ENCODE measurements around the gene GABRG3.
A peak's percentile ranks its signal among the peaks of the same experiment; 100 is the strongest.

Gene GABRG3

GRCh38 chr15:26970712-26971210 is at the start of gene GABRG3:
Gene GABRG3, plus strand, starts transcription at chr15:26971181.
- DNase-seq (ENCODE audit: low spot score), result peak; percentile 84

GRCh38 chr15:26921433-26921832 is 49.5 kb upstream of the GABRG3 start:
- no peak for DNase-seq (ENCODE audit: low spot score)

GRCh38 chr15:26926081-26926480 is 44.9 kb upstream of the GABRG3 start:
- DNase-seq (ENCODE audit: low spot score), result no peak

- no peak for DNase-seq (ENCODE audit: low spot score)
These were observed 42.9 kb upstream of the GABRG3 start for GRCh38 chr15:26928051-26928450.

- no peak for DNase-seq (ENCODE audit: low spot score)
These were observed 41.4 kb upstream of the GABRG3 start for GRCh38 chr15:26929588-26929987.

GRCh38 chr15:26934848-26935247 is 36.1 kb upstream of the GABRG3 start:
- DNase-seq (ENCODE audit: low spot score), result no peak

GRCh38 chr15:26935322-26935721 is 35.7 kb upstream of the GABRG3 start:
- DNase-seq (ENCODE audit: low spot score), result no peak

GRCh38 chr15:26936502-26936901 is 34.5 kb upstream of the GABRG3 start:
- DNase-seq (ENCODE audit: low spot score), result no peak

GRCh38 chr15:26937134-26937533 is 33.8 kb upstream of the GABRG3 start:
- DNase-seq (ENCODE audit: low spot score), result no peak

- no peak for DNase-seq (ENCODE audit: low spot score)
These were observed 31.6 kb upstream of the GABRG3 start for GRCh38 chr15:26939398-26939797.

- DNase-seq (ENCODE audit: low spot score), result no peak
These were observed 29.5 kb upstream of the GABRG3 start for GRCh38 chr15:26941489-26941888.

GRCh38 chr15:26943866-26944265 is 27.1 kb upstream of the GABRG3 start:
- no peak for DNase-seq (ENCODE audit: low spot score)

GRCh38 chr15:26945046-26945445 is 25.9 kb upstream of the GABRG3 start:
- DNase-seq (ENCODE audit: low spot score), result no peak

GRCh38 chr15:26950001-26950400 is 21.0 kb upstream of the GABRG3 start:
- DNase-seq (ENCODE audit: low spot score), result no peak

- no peak for DNase-seq (ENCODE audit: low spot score)
These were observed 16.6 kb upstream of the GABRG3 start for GRCh38 chr15:26954403-26954802.

GRCh38 chr15:26967719-26968269 is 3.2 kb upstream of the GABRG3 start:
- peak; percentile 81 for DNase-seq (ENCODE audit: low spot score)

GRCh38 chr15:26968806-26969205 is 2.2 kb upstream of the GABRG3 start:
- DNase-seq (ENCODE audit: low spot score), result no peak

- peak; percentile 64 for DNase-seq (ENCODE audit: low spot score)
These were observed 464 bp downstream of the GABRG3 start for GRCh38 chr15:26971271-26972018.

GRCh38 chr15:26972636-26973035 is 1.7 kb downstream of the GABRG3 start:
- no peak for DNase-seq (ENCODE audit: low spot score)

- DNase-seq (ENCODE audit: low spot score), result no peak
These were observed 3.3 kb downstream of the GABRG3 start for GRCh38 chr15:26974120-26974780.

GRCh38 chr15:26981492-26981891 is 10.5 kb downstream of the GABRG3 start:
- DNase-seq (ENCODE audit: low spot score), result no peak

GRCh38 chr15:26983822-26984221 is 12.8 kb downstream of the GABRG3 start:
- no peak for DNase-seq (ENCODE audit: low spot score)

GRCh38 chr15:26985050-26985449 is 14.1 kb downstream of the GABRG3 start:
- no peak for DNase-seq (ENCODE audit: low spot score)
